ENCODE results near the gene PUS1. TPM values are rescaled to one million over a fixed set of nuclear protein-coding genes. Genes with fewer than 3 reads are reported as not detected.

Gene PUS1
- polyA plus RNA-seq, 1 experiment = 11.4 TPM

DNA sequence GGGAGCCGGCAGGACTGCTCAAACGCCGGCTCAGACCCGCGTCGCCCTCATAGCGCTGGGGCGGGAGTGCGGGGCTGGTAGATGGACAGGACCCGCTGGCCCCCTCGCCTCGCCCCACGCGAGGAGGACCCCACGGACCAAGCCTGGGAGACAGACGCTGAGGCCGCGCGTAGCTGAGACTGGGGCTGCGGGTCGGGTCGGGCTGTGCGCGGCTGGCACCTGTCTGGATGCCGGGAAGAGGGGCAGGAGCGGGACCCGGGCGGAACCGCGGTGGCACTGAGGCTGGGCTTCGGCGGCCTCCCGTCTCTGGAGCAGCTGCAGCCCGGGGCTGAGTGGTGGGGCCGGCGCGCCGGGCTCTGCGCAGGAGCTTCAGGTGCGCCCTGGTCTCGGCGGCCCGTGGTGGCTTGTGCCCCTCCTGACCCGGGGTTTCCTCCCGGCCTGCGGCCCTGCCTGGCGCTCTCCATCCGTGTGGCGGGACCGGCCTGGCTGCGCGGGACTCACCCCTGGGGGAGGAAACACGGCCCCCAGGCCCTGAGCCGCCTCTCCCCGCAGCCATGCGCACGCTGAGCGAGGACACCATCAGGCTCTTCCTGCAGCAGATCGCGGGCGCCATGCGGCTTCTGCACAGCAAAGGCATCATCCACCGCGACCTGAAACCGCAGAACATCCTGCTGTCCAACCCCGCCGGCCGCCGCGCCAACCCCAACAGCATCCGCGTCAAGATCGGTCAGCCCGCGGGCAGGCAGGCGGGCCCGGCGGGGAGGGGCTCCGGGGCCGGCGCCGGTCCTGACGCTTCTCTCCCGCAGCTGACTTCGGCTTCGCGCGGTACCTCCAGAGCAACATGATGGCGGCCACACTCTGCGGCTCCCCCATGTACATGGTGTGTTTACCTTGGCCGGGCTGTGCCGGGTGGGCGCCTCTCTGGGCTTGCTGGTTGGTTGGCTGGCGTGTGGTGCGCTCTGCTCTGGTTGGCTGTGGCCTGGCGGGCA is 20.7 kb upstream of the PUS1 start:
- no peaks in the 10 kb centered on the region; the same call in 1 of the 2 replicates for H3K9me3 ChIP-seq (ENCODE audit: control insufficient read depth, insufficient read depth, low read length)
- ChIA-PET CTCF (no interaction called here), POLR2A (no interaction called here)
- no peak for DNase-seq (ENCODE audit: low read depth, low spot score)
- TF ChIP-seq, protein P1, sequence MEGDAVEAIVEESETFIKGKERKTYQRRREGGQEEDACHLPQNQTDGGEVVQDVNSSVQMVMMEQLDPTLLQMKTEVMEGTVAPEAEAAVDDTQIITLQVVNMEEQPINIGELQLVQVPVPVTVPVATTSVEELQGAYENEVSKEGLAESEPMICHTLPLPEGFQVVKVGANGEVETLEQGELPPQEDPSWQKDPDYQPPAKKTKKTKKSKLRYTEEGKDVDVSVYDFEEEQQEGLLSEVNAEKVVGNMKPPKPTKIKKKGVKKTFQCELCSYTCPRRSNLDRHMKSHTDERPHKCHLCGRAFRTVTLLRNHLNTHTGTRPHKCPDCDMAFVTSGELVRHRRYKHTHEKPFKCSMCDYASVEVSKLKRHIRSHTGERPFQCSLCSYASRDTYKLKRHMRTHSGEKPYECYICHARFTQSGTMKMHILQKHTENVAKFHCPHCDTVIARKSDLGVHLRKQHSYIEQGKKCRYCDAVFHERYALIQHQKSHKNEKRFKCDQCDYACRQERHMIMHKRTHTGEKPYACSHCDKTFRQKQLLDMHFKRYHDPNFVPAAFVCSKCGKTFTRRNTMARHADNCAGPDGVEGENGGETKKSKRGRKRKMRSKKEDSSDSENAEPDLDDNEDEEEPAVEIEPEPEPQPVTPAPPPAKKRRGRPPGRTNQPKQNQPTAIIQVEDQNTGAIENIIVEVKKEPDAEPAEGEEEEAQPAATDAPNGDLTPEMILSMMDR (IDR thresholded peaks at IDR 0.05; ENCODE audit: low read depth, low read length) = no peak
- no peak overlapping the region for H3K4me3 ChIP-seq (ENCODE audit: low read depth, low read length)
- H3K27me3 ChIP-seq (ENCODE audit: control insufficient read depth, insufficient read depth, low read length) = no peaks in the 10 kb centered on the region
- H3K27ac ChIP-seq (ENCODE audit: low read depth, low read length) = no peak overlapping the region

DNA sequence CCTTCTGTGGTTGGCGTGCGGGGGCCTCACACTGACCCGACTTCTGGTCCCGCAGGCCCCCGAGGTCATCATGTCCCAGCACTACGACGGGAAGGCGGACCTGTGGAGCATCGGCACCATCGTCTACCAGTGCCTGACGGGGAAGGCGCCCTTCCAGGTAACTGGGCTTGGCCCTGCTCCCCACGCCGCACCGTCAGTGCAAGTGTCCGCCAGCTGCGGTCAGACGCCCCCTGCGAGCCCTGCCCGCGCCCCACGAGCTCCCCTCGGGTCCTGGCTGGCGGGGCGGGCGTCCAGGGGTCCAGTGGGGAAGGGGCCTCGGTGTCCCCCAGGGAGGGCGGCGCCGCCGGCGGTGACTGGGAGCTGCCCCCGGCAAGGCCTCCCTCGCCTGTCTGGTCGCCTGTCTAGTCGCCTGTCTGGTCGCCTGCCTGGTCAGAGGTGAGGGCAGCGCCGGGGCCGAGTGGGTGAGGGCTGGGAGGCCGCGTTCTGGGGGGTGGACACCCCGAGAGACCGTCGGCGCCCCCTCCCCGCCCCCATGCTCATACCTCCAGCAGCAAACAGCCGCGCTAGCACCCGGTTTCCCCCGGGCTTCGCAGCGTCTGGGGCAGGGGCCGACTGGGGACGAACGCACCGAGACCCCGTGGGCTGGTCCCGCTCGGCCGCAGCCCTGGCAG is 19.9 kb upstream of the PUS1 start:
- CTCF ChIA-PET = no interaction called here

GRCh38 chr12:131909752-131910219 is 19.3 kb upstream of the PUS1 start:
- DNase-seq (ENCODE audit: low read depth, low spot score) = no peak
- Histone ChIP-seq H3K4me3 (ENCODE audit: low read depth, low read length) (no peak overlapping the region), H3K27ac (ENCODE audit: low read depth, low read length) (no peak overlapping the region), H3K9me3 (ENCODE audit: control insufficient read depth, insufficient read depth, low read length) (no peaks in the 10 kb centered on the region; the same call in 1 of the 2 replicates), H3K27me3 (ENCODE audit: control insufficient read depth, insufficient read depth, low read length) (no peaks in the 10 kb centered on the region)
- ChIA-PET POLR2A (no interaction called here), CTCF (no interaction called here)
- TF ChIP-seq, protein P1 (IDR thresholded peaks at IDR 0.05; ENCODE audit: low read depth, low read length) = no peak

More for the DNA sequence above, 19.9 kb upstream of the PUS1 start:
- Histone ChIP-seq H3K27ac (ENCODE audit: low read depth, low read length) (no peak overlapping the region), H3K9me3 (ENCODE audit: control insufficient read depth, insufficient read depth, low read length) (no peaks in the 10 kb centered on the region; the same call in 1 of the 2 replicates), H3K27me3 (ENCODE audit: control insufficient read depth, insufficient read depth, low read length) (no peaks in the 10 kb centered on the region), H3K4me3 (ENCODE audit: low read depth, low read length) (no peak overlapping the region)
- TF ChIP-seq, protein P1 (IDR thresholded peaks at IDR 0.05; ENCODE audit: low read depth, low read length) = no peak
- POLR2A ChIA-PET = no interaction called here
- DNase-seq (ENCODE audit: low read depth, low spot score) = no peak

DNA sequence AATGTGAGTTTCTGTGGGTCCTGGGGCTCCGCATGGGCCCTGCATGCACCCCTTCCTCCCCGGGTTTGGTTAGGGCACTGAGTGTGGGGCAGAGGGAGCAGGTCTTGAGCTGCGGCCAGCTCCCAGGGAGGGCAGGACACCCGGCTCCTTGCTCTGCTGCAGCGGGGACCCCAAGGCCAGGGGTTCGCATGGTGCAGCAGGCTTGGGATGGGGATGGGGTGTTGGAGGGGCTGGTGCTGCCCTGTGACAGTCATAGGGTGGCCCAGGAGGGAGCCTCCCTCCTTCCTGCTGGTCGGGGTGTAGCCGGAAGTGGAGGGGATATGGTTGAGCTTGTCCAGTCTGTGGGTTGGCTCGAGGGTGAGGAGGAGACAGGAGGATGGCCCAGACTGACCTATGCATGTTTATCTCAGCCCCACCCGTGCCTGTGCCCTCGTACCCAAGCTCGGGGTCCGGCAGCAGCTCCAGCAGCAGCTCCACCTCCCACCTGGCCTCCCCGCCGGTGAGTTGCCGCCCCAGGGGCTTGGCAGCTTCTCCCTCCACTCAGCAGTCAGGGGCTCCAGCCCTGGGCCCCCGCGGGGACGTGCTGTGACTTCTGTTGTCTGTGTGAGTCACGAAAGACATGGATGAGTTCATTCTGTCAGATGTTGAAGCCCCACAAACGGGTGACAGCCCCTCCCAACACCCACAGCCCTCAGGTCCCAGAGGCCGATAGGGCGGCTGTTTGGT is 18.6 kb upstream of the PUS1 start:
- Histone ChIP-seq H3K4me3 (ENCODE audit: low read depth, low read length) (no peak overlapping the region), H3K27ac (ENCODE audit: low read depth, low read length) (no peak overlapping the region), H3K27me3 (ENCODE audit: control insufficient read depth, insufficient read depth, low read length) (no peaks in the 10 kb centered on the region), H3K9me3 (ENCODE audit: control insufficient read depth, insufficient read depth, low read length) (no peaks in the 10 kb centered on the region; the same call in 1 of the 2 replicates)
- ChIA-PET CTCF (no interaction called here), POLR2A (interaction anchor here (0.6 kb wide), 1 partner anchor 14 kb away, joined by 6 read pairs; no protein-coding TSS in a partner anchor)
- no peak for DNase-seq (ENCODE audit: low read depth, low spot score)
- TF ChIP-seq, protein P1 (IDR thresholded peaks at IDR 0.05; ENCODE audit: low read depth, low read length) = no peak
